ENCODE data around the gene CHST8.
A peak's percentile ranks its signal among the peaks of the same experiment; 100 is the strongest.

- TF ChIP-seq CTCF (IDR thresholded peaks at IDR 0.05; ENCODE audit: low read depth, low read length, poor library complexity, severe bottlenecking) (peak; percentile 9), EZH2phosphoT487 (IDR thresholded peaks at IDR 0.05; ENCODE audit: borderline replicate concordance, low read length) (no peak)
Measured at GRCh38 chr19:33767898-33768413, 146.2 kb downstream of the CHST8 start.

All from DOHH2 (cell line).